HG03066 (cell line): ENCODE data around the gene FAM204A.

Experiments
- ATAC-seq: cut with Tn5 transposase; IDR thresholded peaks from one replicate; pipeline ENCODE4 v1.9.1; 2021; ENCODE audit warnings: low read depth; ENCODE audit not compliant: unreplicated experiment

Gene FAM204A

GRCh38 chr10:118287076-118287806, 54.9 kb downstream of the FAM204A start:
- ATAC-seq: no peak

- ATAC-seq: no peak
Measured at GRCh38 chr10:118286051-118286838, 55.9 kb downstream of the FAM204A start.

GRCh38 chr10:118282670-118283069, 59.5 kb downstream of the FAM204A start:
- no peak for ATAC-seq

- ATAC-seq: no peak
Measured at GRCh38 chr10:118278649-118279048, 63.5 kb downstream of the FAM204A start.

- ATAC-seq: no peak
Measured at GRCh38 chr10:118277871-118278270, 64.3 kb downstream of the FAM204A start.

GRCh38 chr10:118276727-118277126, 65.4 kb downstream of the FAM204A start:
- ATAC-seq: no peak

- ATAC-seq: no peak
Measured at GRCh38 chr10:118276204-118276603, 65.9 kb downstream of the FAM204A start.

GRCh38 chr10:118273662-118274061, 68.5 kb downstream of the FAM204A start:
- ATAC-seq: no peak

GRCh38 chr10:118272767-118273166, 69.4 kb downstream of the FAM204A start:
- no peak for ATAC-seq

- no peak for ATAC-seq
Measured at GRCh38 chr10:118272149-118272721, 69.9 kb downstream of the FAM204A start.

- ATAC-seq: no peak
Measured at GRCh38 chr10:118271671-118272070, 70.5 kb downstream of the FAM204A start.

GRCh38 chr10:118266098-118266748, 75.9 kb downstream of the FAM204A start:
- no peak for ATAC-seq

- ATAC-seq: no peak
Measured at GRCh38 chr10:118264838-118265470, 77.2 kb downstream of the FAM204A start.

- no peak for ATAC-seq
Measured at GRCh38 chr10:118264252-118264651, 77.9 kb downstream of the FAM204A start.

GRCh38 chr10:118262538-118262937, 79.6 kb downstream of the FAM204A start:
- no peak for ATAC-seq

- peak; percentile 54 for ATAC-seq
Measured at GRCh38 chr10:118259288-118259906, 82.7 kb downstream of the FAM204A start.

GRCh38 chr10:118258285-118258684, 83.8 kb downstream of the FAM204A start:
- no peak for ATAC-seq

- no peak for ATAC-seq
Measured at GRCh38 chr10:118256825-118257570, 85.1 kb downstream of the FAM204A start.

GRCh38 chr10:118256209-118256608, 85.9 kb downstream of the FAM204A start:
- ATAC-seq: no peak
